Measurements from ENCODE around the gene NIPA2. TPM values are rescaled to one million over a fixed set of nuclear protein-coding genes. Genes with fewer than 3 reads are reported as not detected.

Gene NIPA2
- total RNA-seq, 2 donors from 2014 or later = 57.0 to 58.3 TPM

GRCh38 chr15:22861161-22861560 is 22.7 kb downstream of the NIPA2 start:
- Histone ChIP-seq H3K27ac (ENCODE audit: low read depth, low read length) (no peak overlapping the region), H3K9ac (ENCODE audit: extremely low read depth, low read length, poor library complexity, severe bottlenecking) (no peak overlapping the region), H3K4me3 (ENCODE audit: low read length) (no peak overlapping the region), H3K27me3 (ENCODE audit: control insufficient read depth, insufficient read depth, low read length, poor library complexity, severe bottlenecking) (no peaks in the 10 kb centered on the region), H3K4me1 (ENCODE audit: control insufficient read depth, insufficient read depth, low read length) (no peaks in the 10 kb centered on the region), H3K36me3 (ENCODE audit: control insufficient read depth, insufficient read depth, low read length) (peaks cover 90% of the 10 kb centered on the region), H3K9me3 (ENCODE audit: control insufficient read depth, low read length) (peaks cover 16% of the 10 kb centered on the region)
- TF ChIP-seq CTCF (conservative IDR thresholded peaks at IDR 0.05) = no peak
- H3K4me1 Mint-ChIP-seq = no peaks in the 10 kb centered on the region
- no peak for DNase-seq
- H3K27me3 Mint-ChIP-seq (ENCODE audit: insufficient read depth) = no peaks in the 10 kb centered on the region
- no peak overlapping the region for H3K27ac Mint-ChIP-seq
- 96 to 100% methylated on average over 1 of the region's 2 CpGs for WGBS, 2 experiments (ENCODE audit: insufficient coverage in 1 of 2, insufficient read length in 1 of 2)
- no peaks in the 10 kb centered on the region for H3K9me3 Mint-ChIP-seq
- no peak overlapping the region for H3K4me3 Mint-ChIP-seq
- peaks cover 83% of the 10 kb centered on the region for H3K36me3 Mint-ChIP-seq (ENCODE audit: low read depth)

DNA sequence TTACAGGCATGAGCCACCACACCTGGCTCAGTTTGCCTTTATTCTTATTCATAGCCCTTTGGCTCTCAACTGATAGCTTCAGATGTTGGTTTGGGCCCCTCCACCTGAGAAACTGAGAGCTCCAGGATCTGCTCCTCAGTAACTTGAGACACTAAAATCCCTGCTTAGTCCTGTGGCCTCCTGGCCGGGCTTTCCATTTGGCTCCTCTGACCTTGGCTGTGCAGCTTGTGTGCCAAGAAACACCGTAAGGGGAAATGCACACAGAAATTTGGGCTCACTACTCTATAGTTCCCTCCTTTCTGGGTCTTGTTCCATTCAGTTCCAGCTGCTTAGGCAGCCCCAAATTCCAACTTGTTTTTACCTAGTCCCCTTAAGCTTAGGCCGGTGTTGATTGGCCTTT is 24.9 kb downstream of the NIPA2 start:
- Mint-ChIP-seq H3K36me3 (ENCODE audit: low read depth) (peaks cover 88% of the 10 kb centered on the region), H3K27ac (no peak overlapping the region), H3K9me3 (no peaks in the 10 kb centered on the region), H3K4me3 (no peak overlapping the region), H3K4me1 (no peaks in the 10 kb centered on the region), H3K27me3 (ENCODE audit: insufficient read depth) (no peaks in the 10 kb centered on the region)
- Histone ChIP-seq H3K9ac (ENCODE audit: extremely low read depth, low read length, poor library complexity, severe bottlenecking) (no peak overlapping the region), H3K27ac (ENCODE audit: low read depth, low read length) (no peak overlapping the region), H3K4me3 (ENCODE audit: low read length) (no peak overlapping the region), H3K36me3 (ENCODE audit: control insufficient read depth, insufficient read depth, low read length) (peaks cover 94% of the 10 kb centered on the region), H3K9me3 (ENCODE audit: control insufficient read depth, low read length) (peaks cover 10% of the 10 kb centered on the region), H3K27me3 (ENCODE audit: control insufficient read depth, insufficient read depth, low read length, poor library complexity, severe bottlenecking) (no peaks in the 10 kb centered on the region), H3K4me1 (ENCODE audit: control insufficient read depth, insufficient read depth, low read length) (no peaks in the 10 kb centered on the region)
- DNase-seq = no peak
- no peak for TF ChIP-seq CTCF (conservative IDR thresholded peaks at IDR 0.05)
- 95 to 100% methylated on average over 2 to 3 of the region's 3 CpGs for WGBS, 2 experiments (ENCODE audit: insufficient coverage in 1 of 2, insufficient read length in 1 of 2)

DNA sequence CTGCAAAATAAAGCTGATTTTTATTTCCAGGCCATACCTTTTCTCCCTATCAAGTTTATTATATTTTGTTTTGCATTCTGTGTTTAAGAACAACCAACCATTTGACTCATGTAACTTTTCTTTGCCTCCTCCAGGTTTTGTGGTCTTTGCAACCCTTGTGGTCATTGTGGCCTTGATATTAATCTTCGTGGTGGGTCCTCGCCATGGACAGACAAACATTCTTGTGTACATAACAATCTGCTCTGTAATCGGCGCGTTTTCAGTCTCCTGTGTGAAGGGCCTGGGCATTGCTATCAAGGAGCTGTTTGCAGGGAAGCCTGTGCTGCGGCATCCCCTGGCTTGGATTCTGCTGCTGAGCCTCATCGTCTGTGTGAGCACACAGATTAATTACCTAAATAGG is 27.6 kb downstream of the NIPA2 start:
- peaks cover 10% of the 10 kb centered on the region for H3K9me3 ChIP-seq (ENCODE audit: control insufficient read depth, low read length)
- H3K36me3 ChIP-seq (ENCODE audit: control insufficient read depth, insufficient read depth, low read length) = peaks cover 95% of the 10 kb centered on the region

More for the DNA sequence above, 27.6 kb downstream of the NIPA2 start:
- TF ChIP-seq CTCF (conservative IDR thresholded peaks at IDR 0.05) = no peak
- H3K27me3 ChIP-seq (ENCODE audit: control insufficient read depth, insufficient read depth, low read length, poor library complexity, severe bottlenecking) = no peaks in the 10 kb centered on the region
- Mint-ChIP-seq H3K9me3 (no peaks in the 10 kb centered on the region), H3K4me1 (no peaks in the 10 kb centered on the region), H3K27ac (peak overlapping the region; percentile 6), H3K4me3 (no peak overlapping the region), H3K36me3 (ENCODE audit: low read depth) (peaks cover 91% of the 10 kb centered on the region), H3K27me3 (ENCODE audit: insufficient read depth) (no peaks in the 10 kb centered on the region)
- WGBS, 2 experiments (ENCODE audit: insufficient coverage in 1 of 2, insufficient read length in 1 of 2) = 93 to 95% methylated on average over 7 of the region's 7 CpGs
- H3K27ac ChIP-seq (ENCODE audit: low read depth, low read length) = no peak overlapping the region
- H3K9ac ChIP-seq (ENCODE audit: extremely low read depth, low read length, poor library complexity, severe bottlenecking) = no peak overlapping the region
- DNase-seq = no peak
- no peaks in the 10 kb centered on the region for H3K4me1 ChIP-seq (ENCODE audit: control insufficient read depth, insufficient read depth, low read length)
- H3K4me3 ChIP-seq (ENCODE audit: low read length) = no peak overlapping the region
